Stimulated activated CD8-positive, alpha-beta memory T cell treated with anti-CD3 and anti-CD28 coated beads, Interleukin-12 subunit alpha, Interleukin-12 subunit beta, amount 100 ng/mL, for 24 hours (primary cell): ENCODE results near the gene CPA1.
"Not testable (repeated sequence)": the region's sequence is repeated elsewhere in the genome, so short reads cannot be mapped to it uniquely, and the experiment has no call there.

Experiments
- DNase-seq: peaks from one replicate; pipeline ENCODE4 v3.0.0-alpha.2; 2020; ENCODE audit errors: extremely low read depth

The CPA1 gene

DNA sequence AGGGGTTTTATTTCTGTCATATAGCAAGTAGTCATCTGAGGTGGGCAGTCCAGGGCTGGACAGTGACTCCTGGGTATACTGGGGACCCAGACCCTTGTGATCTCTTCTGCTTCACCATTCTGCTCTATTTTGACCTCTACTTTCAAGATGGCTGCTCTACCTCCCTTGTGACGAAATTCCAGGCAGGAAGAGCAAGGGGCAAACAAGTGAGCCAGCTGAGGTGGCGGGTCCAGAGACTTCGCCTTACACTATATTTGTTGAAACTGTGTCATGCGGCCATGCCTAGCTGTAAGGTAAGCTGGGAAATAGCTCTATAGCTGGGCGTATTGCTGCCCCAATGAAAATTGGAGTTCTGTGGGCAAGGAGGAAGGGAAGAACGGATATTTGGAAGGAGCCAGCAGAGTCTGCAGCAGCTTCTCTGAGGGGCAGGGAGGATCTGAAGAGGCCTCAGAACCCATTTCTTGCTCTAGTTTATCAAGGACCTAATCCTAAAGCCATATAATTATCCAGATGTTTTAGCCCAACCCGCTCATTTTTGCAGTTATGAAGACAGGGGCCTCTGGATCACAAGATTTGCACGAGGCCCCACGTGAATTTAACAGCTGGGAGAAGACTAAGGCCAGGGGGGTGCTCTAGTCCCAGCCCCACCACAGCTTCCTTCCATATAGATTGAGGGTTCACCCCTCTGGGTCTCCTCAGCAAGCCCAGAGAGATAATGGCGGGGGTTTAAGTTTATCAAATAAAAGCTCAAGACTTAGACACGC is 7.7 kb upstream of the CPA1 start:
- DNase-seq = no peak

DNA sequence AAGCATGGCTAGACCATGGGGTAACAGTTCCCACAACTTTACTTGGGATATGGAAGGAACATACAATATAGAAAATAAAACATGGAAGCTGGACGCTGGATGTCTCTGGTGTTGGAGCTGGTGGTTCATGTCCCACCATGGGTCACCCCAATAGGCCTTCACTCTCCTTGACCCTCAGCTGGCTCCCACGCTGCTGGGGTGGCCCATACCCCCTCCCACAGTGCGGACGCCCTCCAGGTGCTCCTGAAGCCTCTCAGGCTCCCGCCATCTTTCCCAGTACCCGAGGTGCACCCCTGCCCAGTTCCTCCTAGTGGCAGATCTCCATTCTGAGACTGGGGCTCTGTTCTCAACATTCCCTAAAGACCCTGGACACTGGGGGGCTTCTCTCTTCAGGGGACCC is 5.8 kb upstream of the CPA1 start:
- DNase-seq = no peak

DNA sequence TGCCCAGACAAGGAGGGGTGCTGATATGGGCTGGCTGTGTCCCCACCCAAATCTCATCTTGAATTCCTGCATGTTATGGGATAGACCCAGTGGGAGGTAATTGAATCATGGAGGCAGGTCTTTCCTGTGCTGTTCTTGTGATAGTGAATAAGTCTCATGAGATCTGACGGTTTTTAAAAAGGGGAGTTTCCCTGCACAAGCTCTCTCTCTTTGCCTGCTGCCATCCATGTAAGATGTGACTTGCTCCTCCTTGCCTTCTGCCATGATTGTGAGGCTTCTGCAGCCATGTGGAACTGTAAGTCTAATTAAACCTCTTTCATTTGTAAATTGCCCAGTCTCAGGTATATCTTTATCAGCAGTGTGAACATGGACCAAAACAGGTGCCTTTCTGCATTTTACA is 3.8 kb upstream of the CPA1 start:
- DNase-seq = not testable (repeated sequence)

GRCh38 chr7:130377178-130377577 is 3.1 kb upstream of the CPA1 start:
- DNase-seq = no peak

GRCh38 chr7:130379019-130379418 is 1.3 kb upstream of the CPA1 start:
- DNase-seq = no peak

- DNase-seq = no peak
These were observed 768 bp upstream of the CPA1 start for GRCh38 chr7:130379532-130379920.

- DNase-seq = no peak
These were observed 664 bp downstream of the CPA1 start for GRCh38 chr7:130380861-130381455.

DNA sequence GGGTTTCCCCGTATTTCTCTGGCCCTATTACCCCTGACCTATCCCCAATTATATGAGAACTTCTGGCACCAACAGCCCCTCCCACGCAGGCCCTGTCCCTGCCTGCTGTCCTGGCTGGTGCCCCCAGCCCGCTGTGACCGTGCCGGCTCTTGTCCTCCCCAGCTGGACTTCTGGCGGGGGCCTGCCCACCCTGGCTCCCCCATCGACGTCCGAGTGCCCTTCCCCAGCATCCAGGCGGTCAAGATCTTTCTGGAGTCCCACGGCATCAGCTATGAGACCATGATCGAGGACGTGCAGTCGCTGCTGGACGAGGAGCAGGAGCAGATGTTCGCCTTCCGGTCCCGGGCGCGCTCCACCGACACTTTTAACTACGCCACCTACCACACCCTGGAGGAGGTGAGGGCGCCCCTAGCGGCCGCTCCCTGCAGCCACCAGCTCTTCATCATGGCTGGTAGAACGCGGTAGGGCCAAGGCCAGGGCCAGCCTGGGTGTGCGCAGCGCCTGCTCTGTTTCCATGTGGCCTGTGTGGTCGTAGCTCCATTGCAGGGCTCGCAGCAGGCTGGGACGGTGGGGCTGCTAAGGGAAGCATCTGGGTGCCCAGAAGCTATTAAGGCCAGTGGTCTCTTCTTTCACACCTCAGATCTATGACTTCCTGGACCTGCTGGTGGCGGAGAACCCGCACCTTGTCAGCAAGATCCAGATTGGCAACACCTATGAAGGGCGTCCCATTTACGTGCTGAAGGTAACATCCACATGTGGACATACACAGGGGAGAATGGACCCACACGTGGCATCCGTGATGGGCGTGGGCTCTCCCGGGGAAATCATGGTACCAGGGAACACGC is 1.4 kb downstream of the CPA1 start:
- DNase-seq = no peak

- no peak for DNase-seq
These were observed 3.1 kb downstream of the CPA1 start for GRCh38 chr7:130383187-130383980.

DNA sequence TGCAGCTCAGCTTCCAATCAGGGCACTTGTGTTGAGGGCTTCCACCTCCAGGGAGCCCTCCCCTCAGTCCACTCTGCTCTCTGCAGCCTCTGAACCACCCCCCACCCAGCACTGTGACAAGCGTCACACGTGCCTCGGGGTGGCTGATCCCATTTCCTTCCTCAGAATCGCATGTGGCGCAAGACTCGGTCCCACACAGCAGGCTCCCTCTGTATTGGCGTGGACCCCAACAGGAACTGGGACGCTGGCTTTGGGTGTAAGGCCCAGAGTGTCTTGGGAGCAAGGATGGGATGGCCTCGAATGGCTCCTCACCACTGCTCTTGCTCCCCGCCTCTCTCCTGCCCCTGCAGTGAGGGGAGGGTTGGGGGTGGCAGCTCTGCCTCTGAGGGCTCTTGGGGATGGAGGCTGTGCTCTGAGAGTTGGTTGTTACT is 4.1 kb downstream of the CPA1 start:
- no peak for DNase-seq

- no peak for DNase-seq
These were observed 4.7 kb downstream of the CPA1 start for GRCh38 chr7:130384841-130385599.

DNA sequence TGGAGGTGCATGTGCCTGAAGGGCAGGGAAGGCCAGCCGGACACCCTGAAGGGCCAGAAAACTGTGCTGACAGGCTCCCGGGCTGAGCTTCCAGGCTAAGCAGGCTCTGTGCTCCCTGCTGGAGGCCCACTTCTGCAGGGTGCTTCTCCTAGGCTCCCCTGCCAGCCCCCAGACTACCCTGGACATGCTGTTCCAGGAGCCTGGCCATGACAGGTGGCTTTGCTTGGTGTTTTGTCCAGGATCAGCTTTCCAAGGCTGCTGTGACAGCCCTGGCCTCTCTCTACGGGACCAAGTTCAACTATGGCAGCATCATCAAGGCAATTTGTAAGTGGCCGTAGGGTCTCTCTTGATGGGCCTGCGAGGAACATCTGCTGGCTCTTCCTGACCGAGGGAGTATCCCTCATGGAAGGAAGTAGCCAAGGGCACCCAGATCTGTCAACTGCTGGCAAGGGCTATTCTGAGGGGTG is 5.3 kb downstream of the CPA1 start:
- no peak for DNase-seq

DNA sequence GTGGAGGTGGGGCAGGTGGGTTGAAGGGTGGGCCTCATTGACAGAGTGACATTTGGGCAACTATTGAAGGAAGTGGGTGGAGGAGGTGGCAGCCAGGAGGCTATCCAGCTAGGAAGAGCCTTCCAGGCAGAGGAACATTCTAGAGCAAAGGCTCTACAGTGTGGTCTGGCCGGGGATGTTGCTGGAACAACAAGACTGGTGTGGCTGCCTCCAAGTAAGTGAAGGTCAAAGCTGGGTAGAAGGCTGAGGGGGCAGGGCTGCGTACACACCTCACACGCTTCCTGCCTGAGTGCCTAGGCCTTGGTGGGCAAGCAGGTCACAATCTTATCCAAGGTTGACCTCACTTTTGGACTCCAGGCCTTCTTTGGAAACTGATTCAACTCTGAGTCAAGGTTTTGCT is 6.6 kb downstream of the CPA1 start:
- no peak for DNase-seq

- DNase-seq = no peak
These were observed 7.0 kb downstream of the CPA1 start for GRCh38 chr7:130387306-130387627.

GRCh38 chr7:130387628-130388403 is 7.5 kb downstream of the CPA1 start:
- DNase-seq = no peak

GRCh38 chr7:130388671-130389070 is 8.4 kb downstream of the CPA1 start:
- DNase-seq = no peak

DNA sequence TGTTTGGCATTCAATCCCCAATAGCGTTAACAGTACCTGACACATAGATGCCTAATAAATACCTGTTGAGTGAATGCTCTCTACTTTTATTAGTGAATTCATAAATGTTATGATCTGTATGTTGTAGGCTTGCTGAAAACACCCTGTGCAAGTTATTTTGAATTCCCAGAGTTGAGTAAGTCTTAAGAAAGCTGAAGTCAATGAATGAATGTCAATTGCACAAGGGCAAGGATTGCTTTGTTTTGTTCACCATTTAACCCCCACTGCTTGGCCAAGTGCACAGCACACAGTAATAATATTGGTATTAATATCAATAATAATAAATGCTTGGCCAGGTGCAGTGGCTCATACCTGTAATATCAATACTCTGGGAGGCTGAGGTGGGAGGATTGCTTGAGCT is 10.2 kb downstream of the CPA1 start:
- no peak for DNase-seq

DNA sequence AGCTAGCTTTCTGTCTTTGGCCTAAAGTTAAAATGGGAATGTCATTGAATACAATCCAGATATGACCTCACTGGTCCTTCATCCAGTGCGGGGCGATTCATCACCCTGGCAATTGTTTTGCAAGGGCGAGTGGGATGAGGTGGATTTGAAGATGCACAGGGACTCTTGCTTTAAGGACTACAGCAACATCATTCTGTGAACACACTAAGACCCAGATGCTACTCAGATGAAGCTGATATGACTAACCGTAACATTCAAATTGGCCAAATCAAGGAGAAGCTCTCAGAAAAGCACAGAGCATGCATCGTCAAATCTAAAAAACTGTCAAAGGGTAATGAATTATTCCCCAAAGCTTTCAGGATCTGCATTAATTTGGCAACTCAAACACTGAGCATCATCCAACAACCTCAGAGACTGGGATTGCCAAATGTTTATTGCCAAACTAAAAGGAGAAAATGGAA is 12.8 kb downstream of the CPA1 start:
- DNase-seq = no peak

GRCh38 chr7:130393841-130394411 is 13.6 kb downstream of the CPA1 start:
- DNase-seq = no peak
